HG02763 (cell line): ENCODE measurements around the gene SLC49A3.
"Not testable (repeated sequence)": the region's sequence is repeated elsewhere in the genome, so short reads cannot be mapped to it uniquely, and the experiment has no call there.

Experiments used
- ATAC-seq: cut with Tn5 transposase; IDR thresholded peaks from one replicate; pipeline ENCODE4 v1.9.1; 2021; ENCODE audit warnings: mild to moderate bottlenecking, moderate library complexity; ENCODE audit not compliant: unreplicated experiment

The SLC49A3 gene

DNA sequence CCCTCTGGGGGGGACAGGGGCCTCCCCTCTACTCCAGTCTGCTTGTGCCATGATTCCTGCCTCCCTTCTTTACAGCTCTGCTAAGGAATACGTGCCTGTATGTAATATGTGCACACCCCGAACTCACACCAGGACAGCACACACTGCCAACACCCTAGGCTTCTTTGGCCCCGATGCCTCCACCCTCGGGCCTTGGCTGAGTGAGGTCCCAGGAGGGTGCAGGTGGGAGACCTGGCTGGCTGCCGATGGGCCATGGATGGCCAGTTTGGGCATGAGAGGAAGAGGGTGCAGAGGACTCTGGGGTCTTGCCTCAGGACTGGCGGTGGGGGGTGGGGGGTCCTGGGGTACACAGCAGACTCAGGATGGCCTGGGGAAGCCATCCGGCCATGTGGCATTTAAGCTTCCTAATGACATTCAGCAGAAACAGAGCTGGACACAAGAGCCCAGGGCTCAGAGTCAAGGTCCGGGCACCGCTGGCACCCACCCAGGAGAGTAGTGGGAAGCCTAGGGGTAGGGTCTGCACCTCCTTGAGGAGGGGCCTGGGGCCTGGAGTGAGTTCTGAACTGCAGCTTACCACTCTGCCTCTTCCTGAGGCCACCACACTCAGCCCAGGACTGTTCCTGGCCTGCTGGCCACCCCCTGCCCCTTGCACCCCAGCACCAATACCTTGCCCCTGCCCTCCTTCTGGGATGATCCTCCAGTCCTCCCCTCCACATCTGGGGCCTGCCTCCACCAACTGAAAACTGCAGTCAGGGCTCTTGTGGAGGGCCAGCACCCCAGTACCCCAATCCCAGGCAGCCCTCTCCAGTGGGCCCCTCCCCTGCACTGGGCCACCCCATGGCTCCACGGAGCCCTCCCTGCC, 14.6 kb upstream of the SLC49A3 start:
- no peak for ATAC-seq

DNA sequence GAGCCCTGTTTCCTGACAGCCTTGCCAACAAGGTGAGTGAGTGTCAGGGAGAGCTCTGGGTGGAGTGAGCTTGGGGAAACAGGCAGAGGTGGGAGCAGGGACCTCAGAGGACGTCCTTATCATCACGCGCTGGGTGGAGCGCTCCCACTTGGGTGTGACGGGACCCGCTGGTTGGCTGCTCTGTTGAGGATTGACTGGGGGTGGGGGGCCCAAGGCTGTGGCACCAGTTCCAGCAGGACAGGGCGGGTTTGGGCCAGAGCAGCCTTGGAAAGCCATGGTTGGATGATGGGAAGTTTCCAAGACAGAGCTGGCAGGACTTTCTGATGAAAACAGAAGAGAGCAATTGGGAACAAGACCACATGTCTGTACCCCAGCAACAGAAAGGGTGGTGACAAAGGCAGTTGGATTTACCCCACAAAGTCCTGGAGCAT, 13.7 kb upstream of the SLC49A3 start:
- ATAC-seq, result no peak

DNA sequence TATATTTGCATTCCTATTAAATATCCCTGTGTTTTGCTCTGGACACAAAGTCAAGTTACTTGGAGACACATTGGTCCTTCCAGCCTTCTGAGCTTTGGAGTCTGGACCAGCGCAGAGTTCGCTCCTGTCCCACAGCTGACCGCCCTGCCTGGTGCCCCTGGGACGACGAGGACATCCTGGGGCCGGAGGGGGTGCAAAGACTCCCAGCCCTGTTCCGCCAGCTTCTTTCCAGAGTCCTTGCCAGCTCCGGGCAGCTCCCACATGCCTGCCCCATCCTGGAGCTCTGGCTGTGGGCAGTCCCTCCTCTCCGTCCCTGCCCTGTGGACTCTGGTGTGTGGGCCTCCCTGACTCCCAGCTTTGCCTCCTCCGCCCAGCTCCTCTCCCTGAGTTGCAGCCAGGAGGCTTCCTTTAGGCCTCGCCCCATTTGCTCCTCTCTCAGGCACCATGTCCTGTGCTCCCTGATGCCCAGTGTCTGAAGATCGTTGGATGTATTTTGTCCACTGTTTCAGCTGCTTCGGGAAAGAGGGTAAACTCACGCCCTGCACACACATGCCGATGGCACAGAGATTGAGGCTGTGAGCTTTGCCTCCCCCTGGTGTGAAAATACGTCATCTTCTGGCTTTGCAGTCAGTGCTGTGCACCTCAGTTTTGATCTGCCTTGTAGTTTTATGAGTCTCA, 11.8 kb upstream of the SLC49A3 start:
- no peak for ATAC-seq

DNA sequence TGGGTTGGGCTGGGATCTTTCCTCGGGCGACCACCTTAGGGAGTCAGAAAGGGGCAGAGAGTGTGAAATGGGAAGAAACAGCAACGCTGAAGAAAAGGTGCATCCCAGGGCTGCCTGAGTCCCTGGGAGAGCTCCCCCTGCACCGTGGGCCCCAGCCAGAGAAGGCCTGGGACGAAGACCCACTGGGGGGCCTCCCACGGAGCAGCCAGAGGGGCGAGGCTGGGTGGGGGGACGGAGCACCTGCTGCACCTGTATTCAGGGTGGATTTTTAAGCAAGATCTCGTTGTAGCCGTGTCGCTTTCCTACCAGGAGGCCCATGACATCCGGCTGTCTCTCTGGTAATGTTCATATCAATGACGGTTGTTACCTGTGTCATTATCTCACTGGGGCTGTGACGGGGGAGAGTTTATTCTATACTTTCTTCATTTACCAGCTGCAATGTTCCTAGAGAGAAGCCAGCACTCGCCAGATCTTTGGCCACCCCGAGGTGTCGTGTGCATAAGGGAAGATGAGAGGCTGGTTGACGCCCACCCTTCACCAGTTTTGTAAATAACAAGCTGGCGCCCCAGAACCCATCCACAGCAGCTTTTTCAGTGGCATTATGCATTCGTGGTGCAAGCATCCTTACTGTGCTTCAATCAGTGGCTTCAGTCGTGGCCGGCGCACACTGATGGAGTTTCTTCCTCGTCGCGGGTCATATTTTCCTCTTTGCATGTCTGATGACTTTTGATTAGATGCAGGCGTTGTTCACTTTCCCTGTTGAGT, 11.0 kb upstream of the SLC49A3 start:
- ATAC-seq, result no peak

DNA sequence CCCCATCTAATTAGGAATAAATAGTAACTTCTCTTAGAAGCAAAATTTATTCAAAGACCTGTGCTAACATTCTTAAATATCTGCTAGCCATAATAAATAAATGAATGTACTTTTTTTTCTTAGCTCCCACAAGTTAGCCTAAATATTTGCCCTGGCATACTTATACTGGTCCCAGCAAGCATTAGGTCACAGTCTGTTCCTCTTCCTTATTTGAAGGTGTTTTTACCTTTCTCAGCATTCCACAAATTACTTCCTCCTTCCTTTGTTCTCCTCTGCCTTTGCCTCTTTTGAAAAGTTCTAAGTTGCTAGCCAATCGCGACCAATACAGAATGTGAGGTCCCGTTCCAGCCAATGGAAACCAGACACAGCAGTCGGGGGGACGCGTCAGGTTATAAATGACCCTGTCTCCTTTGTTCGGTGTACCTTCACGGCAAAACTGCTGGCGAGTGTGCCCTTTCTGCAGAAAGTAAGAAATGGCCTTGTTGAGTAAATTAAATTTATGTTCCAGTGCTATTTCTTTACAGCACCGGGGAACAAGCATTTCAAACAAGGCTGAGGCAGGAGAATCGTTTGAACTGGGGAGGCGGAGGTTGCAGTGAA, 5.5 kb upstream of the SLC49A3 start:
- not testable (repeated sequence) for ATAC-seq

DNA sequence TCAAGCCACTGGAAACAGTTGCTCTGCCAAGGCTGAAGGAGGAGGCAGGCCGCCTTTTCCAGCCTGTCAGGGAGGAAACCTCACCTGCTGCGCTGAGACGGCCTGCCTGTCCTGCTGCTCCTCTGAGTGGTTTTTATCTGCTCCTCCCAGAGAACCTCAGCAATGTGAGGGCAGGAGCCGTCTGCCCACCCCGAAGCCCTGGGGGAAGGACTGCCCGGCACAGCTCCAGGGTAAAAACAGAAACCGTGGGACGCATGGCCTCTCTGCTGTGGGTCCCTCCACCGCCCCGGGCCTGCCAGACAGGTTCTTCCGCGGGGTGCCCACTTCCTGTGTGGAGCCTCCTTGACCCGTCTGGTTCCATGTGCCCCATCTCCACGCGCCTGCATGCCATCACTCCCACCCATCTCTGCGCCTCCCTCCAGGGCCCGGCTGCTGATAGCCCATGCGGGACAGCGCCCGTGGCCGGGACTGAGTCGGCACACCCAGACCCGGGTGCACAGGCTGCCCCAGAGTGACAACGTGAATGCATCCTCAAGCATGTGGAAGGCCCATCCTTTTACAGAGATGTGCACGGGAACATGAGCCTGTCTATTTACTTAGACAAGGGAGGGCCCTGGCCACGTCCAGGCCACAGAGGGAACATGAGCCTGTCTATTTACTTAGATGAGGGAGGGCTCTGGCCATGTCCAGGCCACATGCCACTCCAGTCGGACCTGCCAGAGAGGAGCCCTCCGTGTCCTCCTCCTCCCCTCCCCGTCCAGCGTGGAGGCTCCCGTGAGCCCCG, 4.0 kb upstream of the SLC49A3 start:
- no peak for ATAC-seq

DNA sequence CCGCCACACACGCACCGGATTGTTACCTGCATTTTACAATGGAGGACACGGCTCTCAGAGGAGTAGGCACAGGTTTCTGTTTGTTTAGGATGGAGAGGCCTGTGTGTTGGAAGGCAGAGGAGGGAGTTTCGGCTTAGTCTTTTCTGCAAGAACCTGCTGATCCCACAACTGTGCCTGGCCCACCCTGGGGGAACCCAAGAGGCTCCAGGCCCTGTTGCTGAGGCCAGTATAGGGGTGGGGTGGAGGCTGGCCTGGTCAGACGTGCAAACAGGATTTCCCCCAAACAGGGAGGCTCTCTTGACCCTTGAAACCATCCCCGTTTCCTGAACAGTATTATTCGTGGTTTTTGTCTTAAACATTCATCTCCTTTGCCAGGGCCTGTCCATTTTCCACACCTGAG, 772 bp upstream of the SLC49A3 start:
- ATAC-seq, result no peak

DNA sequence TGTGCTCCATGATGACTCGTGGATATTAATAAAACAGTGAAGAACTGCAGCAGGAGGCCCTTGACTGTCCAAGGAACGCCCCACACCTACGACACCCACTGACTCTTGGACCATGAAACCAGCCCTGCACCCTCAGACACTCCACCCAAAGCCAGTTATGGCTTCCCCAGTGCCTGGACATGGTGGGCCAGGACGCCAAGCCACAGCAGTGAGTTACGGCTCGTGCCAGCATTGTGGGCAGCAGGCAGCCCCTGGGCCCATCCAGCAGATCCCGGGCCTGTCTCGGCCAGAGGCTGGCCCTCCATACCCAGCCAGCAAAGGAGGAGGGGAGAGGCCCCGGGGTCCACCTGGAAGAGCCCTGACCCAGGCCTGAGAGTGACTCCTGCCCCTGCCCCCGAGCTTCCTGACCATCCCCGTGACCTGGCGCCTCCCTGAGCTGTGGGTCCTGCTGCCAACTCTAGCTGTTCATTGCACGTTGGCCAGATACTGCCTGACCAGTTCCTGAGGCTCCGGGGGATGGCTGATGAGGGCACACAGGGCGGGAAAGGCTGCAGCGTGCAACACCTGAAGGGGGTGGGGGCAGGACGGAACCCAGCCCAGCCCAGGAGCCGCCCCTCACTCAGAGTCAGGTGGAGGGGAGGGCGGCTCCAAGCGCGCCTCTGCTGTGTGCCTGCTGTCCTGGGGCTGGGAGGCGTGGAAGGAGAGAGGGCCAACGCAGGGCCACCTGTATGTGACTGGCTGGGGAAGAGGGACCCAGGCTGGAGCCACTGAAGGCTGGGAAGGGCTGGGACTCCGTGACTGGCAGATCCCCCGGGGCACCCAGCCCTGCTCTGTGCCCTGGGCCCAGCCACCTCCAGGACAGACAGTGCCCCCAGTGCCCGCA, 739 bp downstream of the SLC49A3 start:
- no peak for ATAC-seq

DNA sequence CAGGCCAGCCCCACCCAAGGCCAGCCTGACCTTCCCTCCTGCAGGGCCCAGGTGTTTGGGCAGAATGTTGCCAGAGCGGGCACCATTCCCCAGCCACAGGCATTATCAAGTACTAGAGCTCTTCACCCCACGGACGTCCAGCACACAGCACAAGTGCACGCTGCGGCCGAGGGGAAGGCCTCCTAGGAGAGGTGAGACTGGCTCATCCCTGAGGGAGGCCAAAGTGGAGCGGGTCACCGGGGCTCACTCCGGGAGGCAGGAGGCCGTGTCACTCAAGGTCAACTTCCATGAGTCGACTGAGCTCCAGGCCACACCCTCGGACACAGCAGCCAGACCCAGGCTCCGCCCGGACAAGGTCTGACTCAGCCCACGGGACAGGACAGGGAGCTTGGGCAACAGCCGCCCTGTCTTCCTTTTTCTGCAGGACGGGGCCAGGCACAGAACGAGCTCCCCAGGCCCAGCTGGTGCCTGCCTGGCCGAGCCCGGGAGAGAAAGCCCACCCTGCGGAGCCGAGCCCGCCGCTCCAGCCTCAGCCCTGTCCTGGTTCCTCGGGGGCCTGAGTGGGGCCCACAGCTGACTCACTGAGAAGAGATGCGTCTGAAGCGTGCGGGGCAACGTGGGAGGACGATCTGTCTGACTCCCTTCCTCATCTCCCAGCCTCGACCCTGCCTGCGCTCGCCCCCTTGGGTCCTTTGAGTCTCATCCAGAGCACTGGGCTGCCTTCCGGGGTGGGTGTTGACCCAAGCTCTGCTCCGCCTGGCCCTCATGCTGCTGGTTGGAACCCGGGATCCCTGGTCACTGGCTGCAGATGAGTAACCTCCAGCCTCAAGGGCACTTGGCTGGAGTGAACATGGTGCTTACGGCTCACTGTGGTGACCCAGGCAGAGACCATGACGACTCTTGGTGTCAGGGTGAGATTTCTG, 1.6 kb downstream of the SLC49A3 start:
- ATAC-seq, result no peak

DNA sequence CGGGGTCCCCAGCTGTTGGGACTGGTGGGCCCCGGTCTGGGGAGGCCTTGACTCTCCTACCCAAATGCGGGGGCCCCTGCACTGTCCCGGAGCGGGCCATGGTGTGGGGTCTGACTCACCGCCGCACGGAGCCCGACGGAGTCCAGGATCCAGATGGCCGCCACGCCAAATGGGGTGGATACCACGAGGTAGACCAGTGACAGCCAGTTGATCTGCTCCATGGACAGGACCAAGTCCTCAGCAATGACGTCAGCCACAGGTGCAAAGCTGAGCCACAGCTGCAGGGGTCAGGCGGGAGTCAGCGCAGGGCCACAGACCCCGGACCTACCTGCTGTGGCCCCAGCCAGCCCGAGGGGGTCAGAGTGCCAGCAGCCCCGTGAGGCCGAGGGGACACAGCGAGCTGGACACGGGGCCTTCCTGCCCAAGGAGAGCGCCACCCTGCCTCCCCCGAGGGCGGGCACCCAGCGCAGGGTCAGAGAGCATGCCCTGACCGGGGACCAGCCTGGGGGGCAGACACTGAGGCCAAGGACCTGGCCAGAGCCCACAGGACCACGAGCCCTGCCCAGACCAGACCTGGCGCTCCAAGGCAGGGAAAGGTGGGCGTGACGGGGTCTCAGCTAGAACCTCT, 2.4 kb downstream of the SLC49A3 start:
- no peak for ATAC-seq

DNA sequence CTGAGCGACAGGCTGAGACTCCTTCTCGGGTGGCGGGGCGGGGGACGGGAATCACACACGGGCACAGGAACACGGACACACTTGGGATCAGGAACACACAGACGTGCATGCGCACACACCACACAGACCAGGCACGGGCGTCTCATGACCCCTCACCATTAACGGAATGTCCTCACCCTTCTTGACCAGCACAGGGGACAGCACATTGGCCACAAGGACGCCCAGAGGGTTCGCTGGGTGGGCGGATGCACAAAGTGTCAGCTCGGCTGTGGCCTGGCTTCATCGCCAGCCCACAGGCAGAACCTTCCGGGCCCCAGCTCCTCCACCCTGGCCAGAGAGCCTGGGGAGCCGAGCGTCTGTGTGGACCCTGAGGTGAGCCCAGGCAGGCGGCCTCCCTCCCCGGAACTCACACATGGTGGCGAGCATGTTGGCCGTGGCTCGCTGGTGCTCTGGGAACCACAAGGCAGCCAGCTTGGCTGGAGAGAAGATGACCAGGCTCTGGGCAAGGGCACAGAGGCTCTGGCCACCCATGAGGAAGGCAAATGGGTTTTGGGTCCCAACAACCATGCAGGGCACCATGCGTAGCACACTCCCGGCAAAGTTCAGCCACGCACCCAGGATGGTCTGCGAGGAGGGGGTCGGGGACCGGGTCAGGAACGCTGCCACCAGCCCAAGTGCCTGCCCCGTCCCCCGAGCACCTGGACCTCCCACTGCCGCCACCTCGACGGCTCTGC, 3.1 kb downstream of the SLC49A3 start:
- ATAC-seq, result no peak

DNA sequence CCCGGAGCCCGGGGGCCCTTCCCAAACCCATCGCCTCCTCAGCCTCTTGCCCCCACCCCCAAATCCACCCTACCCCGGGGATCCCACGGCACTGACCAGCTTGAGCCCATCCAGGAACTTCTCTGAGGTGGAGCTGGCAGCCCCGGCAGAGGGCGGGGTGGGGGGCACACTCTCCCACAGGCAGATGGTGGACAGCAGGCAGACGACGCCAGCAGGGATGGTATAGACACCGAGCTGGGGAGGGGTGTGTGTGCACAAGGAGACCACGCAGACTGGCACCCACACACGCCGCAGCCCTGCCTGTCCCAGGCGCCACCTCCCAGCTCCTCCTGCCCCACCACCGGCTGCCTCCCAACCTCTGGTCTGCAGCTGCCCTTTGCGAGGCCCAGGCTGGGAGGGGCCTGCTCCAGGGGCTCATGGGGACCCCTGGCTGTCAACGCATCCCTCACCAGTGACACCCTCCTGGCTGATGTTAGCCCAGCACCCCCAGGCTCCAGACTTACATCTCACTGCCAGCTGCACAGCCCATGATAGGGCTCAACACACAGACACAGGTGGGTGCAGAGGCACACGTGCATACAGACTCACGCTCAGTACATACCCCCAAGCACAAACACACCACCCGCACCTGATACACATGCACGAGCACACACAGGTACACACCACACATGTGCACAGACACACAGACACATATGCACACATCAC, 4.2 kb downstream of the SLC49A3 start:
- ATAC-seq, result no peak

DNA sequence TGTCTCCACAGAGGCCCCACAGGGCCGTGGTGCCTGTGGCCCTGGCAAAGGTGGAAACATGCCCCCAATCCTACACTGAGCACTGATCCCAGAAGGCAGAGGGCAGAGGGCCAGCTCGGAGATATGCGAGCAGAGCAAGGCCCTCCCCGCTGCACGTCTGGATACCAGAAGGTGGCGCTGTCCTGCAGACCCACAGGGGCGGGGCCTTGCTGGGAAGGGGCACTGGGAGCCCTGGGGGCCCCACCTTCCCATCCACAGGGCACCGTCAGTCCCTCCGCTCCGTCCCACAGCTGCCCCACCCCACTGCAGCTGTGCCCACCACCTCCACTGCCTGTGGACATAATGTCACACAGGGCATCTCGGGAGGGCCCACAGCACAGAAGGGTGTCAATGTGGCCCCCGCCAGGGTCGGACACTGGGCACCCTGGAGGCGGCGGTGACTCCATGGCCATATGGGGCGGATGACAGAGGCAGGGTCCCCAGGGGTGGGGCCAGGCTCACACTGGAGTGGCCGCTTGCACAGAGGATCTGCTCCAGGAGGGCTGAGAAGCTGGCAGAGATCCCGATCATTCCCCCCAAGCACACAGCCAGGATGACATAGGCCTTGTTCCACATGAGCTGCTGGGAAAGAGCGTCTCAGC, 4.8 kb downstream of the SLC49A3 start:
- no peak for ATAC-seq

DNA sequence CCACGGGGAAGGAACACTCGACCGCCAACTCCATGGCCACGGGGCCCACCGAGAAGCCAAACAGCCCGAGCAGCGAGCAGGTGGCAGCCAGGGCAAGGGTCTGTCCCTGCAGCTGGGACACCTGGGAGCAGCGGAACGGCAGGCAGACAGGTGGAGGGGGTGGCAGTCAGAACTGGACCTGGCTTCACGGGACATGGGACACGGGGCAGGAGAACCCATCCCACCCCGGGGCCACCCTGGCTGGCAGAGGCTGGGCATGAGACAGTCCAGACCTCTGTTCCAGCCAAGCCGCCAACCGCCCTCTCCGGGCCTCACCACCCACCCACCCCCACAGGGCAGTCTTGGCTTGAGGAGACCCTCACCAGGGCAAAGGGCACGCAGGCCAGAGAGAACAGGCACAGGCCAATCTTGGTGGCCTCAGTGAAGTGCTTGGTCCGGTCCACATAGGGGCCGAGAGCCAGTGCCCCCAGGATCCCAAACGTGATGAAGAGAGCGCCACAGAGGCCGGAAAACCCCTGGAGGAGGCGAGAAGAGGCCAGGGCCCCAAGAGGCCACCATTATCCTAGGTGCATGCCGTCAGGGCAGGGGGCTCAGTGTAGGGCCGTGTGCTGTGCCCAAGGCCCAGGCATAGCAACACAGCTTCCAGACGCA, 5.6 kb downstream of the SLC49A3 start:
- no peak for ATAC-seq

DNA sequence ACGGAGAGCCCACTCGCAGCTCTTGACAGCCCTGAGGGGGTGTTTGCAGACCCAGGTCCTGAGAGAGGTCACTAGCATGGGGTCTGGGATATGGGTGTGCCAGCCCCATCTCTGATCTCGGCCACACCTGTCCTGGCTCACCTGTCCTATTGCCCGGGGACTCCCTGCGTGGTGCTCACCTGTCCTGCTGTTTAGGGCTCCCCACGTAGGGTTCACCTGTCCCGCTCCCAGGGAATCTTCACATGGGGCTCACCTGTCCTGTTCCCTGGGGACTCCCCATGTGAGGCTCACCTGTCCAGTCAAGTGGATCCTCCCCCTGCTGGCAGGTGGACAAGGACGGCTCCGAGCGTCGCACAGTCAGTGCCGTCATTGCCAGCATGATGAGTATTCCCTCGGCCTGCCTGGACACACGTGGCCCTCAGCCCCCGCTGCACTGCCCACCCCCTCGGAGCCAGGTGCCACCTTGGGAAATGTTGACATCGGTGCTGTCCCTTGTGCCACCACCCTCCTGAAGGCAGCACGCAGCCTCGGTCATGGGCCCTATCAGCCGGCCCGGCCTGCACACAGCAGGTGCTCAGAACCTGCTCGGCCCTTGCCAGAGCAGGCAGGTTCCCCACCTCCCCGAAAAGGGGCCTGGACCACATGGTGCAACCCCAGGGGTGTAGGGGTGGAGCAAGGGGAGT, 6.3 kb downstream of the SLC49A3 start:
- ATAC-seq, result no peak
